GM19239 (cell line): ENCODE data around the gene GPR132.

Source experiments
- DNase-seq: peaks from one replicate; pipeline ENCODE4 v3.0.0; 2011; ENCODE audit warnings: low spot score; ENCODE audit not compliant: insufficient read length
- FAIRE-seq: peaks from 2 replicates; lab custom pipeline; 2011; peaks lifted over from hg19 to GRCh38; lab: Jason Lieb, UNC

Gene GPR132

GRCh38 chr14:105076805-105077648, 11.8 kb upstream of the GPR132 start:
- DNase-seq (no peak), FAIRE-seq (no peak)

- no peak for DNase-seq
- FAIRE-seq = no peak
Measured at GRCh38 chr14:105076296-105076804, 11.1 kb upstream of the GPR132 start.

GRCh38 chr14:105075379-105076295, 10.4 kb upstream of the GPR132 start:
- FAIRE-seq = peak; percentile 85
- DNase-seq = peak; percentile 96

GRCh38 chr14:105074601-105075053, 9.4 kb upstream of the GPR132 start:
- DNase-seq = no peak
- no peak for FAIRE-seq

GRCh38 chr14:105073720-105074600, 8.7 kb upstream of the GPR132 start:
- DNase-seq (no peak), FAIRE-seq (no peak)

- DNase-seq = no peak
- no peak for FAIRE-seq
Measured at GRCh38 chr14:105072892-105073719, 7.9 kb upstream of the GPR132 start.

GRCh38 chr14:105072381-105072861, 7.2 kb upstream of the GPR132 start:
- FAIRE-seq (peak; percentile 52), DNase-seq (no peak)

GRCh38 chr14:105071942-105072341, 6.7 kb upstream of the GPR132 start:
- DNase-seq (no peak), FAIRE-seq (no peak)

- FAIRE-seq = no peak
- no peak for DNase-seq
Measured at GRCh38 chr14:105071326-105071725, 6.1 kb upstream of the GPR132 start.

GRCh38 chr14:105070760-105071137, 5.5 kb upstream of the GPR132 start:
- no peak for FAIRE-seq
- no peak for DNase-seq

GRCh38 chr14:105069871-105070759, 4.9 kb upstream of the GPR132 start:
- peak; percentile 97 for FAIRE-seq
- DNase-seq = peak; percentile 87

GRCh38 chr14:105069522-105069870, 4.3 kb upstream of the GPR132 start:
- no peak for DNase-seq
- no peak for FAIRE-seq

GRCh38 chr14:105068818-105069217, 3.6 kb upstream of the GPR132 start:
- DNase-seq (no peak), FAIRE-seq (peak; percentile 89)

- DNase-seq (no peak), FAIRE-seq (no peak)
Measured at GRCh38 chr14:105067969-105068301, 2.7 kb upstream of the GPR132 start.

- DNase-seq = no peak
- peak; percentile 97 for FAIRE-seq
Measured at GRCh38 chr14:105067140-105067968, 2.1 kb upstream of the GPR132 start.

GRCh38 chr14:105066240-105067071, 1.2 kb upstream of the GPR132 start:
- DNase-seq (no peak), FAIRE-seq (peak; percentile 60)
